Breast epithelium (tissue), 4 donors: ENCODE measurements around the gene ADSL. TPM values are rescaled to one million over a fixed set of nuclear protein-coding genes. Genes with fewer than 3 reads are reported as not detected.

Experiments
- DNase-seq, 2 donors: peaks; one replicate each; pipeline ENCODE4 v3.0.0-alpha.2; 2019; ENCODE audit warnings: low spot score in 2 of 2
- H3K27ac ChIP-seq, 2 donors: fragments of 200-600 bp; sonication (generic) in 1 of 2; one replicate each; pipeline ENCODE4 v1.5.1; 2016 to 2019; ENCODE audit warnings: mild to moderate bottlenecking in 1 of 2
- H3K27me3 ChIP-seq, 2 donors: fragments of 200-600 bp; sonication (generic) in 1 of 2; one replicate each; pipeline versions ENCODE4 v1.5.1 to v1.6.0; 2017 to 2019; ENCODE audit warnings: control low read depth in 1 of 2, mild to moderate bottlenecking in 1 of 2
- H3K36me3 ChIP-seq: fragments of 200-600 bp; one replicate; pipeline ENCODE4 v1.5.1; 2019
- H3K4me1 ChIP-seq, 2 donors: fragments of 200-600 bp; sonication (generic); one replicate each; pipeline ENCODE4 v1.5.1; 2016 to 2019; ENCODE audit warnings: control low read depth in 1 of 2
- H3K4me3 ChIP-seq, 3 donors: fragments of 200-600 bp; sonication (generic); 1 replicate in 2 of 3; 2 replicates in 1 of 3; pipeline ENCODE4 v1.5.1; 2016 to 2019; ENCODE audit warnings: mild to moderate bottlenecking in 3 of 3, moderate library complexity in 2 of 3
- H3K9me3 ChIP-seq, 2 donors: fragments of 200-600 bp; sonication (generic) in 1 of 2; one replicate each; pipeline ENCODE4 v1.5.1; 2016 to 2019; ENCODE audit warnings: control low read depth in 1 of 2
- CTCF ChIP-seq, 3 donors: fragments of 450-650 bp; IDR thresholded peaks; one replicate each; pipeline ENCODE4 v1.5.1; 2016 to 2017; ENCODE audit warnings: antibody characterized with exemption in 3 of 3, mild to moderate bottlenecking in 3 of 3, moderate library complexity in 3 of 3
- POLR2A ChIP-seq: fragments of 450-650 bp; IDR thresholded peaks from one replicate; pipeline ENCODE4 v1.6.1; 2016; ENCODE audit warnings: antibody characterized with exemption, mild to moderate bottlenecking, moderate library complexity
- POLR2AphosphoS5 ChIP-seq, 3 donors: sonication (generic); formaldehyde crosslinking; IDR thresholded peaks; one replicate each; pipeline ENCODE4 v1.6.1; 2017; ENCODE audit warnings: antibody characterized with exemption in 3 of 3
- intact Hi-C: fragments of 100-400 bp; cut with DNase I; formaldehyde crosslinking; loops from one replicate; pipeline ENCODE4 v1.15.1; 2023; ENCODE audit warnings: low total_unique reads
- total RNA-seq, 3 donors: library from RNA; depleted of rRNA; stranded (reverse); fragments of >200 nt; gene quantifications; one replicate each; pipeline ENCODE4 v1.1.0, GENCODE V29; 2016

ADSL gene
- total RNA-seq, 3 donors from 2014 or later: 66.6 to 92.3 (median 74.7) TPM

DNA sequence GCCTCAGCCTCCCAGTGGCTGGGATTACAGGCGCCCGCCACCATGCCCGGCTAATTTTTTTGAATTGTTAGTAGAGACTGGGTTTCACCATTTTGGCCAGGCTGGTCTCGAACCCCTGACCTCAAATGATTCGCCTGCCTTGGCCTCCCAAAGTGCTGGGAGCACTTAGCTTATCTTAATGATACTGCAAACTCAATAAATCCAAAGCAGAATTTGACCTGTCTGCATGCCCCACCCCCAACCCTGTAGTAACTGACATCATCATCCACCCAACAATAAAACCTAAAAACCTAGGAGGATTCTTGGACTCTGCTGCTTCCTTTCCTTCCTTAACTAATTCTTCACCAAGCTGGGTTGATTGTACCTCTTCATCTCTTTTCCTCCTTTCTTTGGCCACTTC is 6.3 kb upstream of the ADSL start:
- no peaks in the 10 kb centered on the region for H3K4me1 ChIP-seq
- TF ChIP-seq POLR2AphosphoS5 (IDR thresholded peaks at IDR 0.05) (no peak), POLR2A (no peak), CTCF (IDR thresholded peaks at IDR 0.05) (no peak)
- DNase-seq: no peak
- H3K27me3 ChIP-seq: no peaks in the 10 kb centered on the region
- no peak overlapping the region for H3K27ac ChIP-seq
- intact Hi-C loops: no loop called here
- no peaks in the 10 kb centered on the region for H3K9me3 ChIP-seq
- no peaks in the 10 kb centered on the region for H3K36me3 ChIP-seq
- no peak overlapping the region for H3K4me3 ChIP-seq

- H3K4me1 ChIP-seq: no peaks in the 10 kb centered on the region
- DNase-seq: no peak
- no peaks in the 10 kb centered on the region for H3K27me3 ChIP-seq
- TF ChIP-seq POLR2A (no peak), CTCF (IDR thresholded peaks at IDR 0.05) (no peak), POLR2AphosphoS5 (IDR thresholded peaks at IDR 0.05) (no peak)
- no peaks in the 10 kb centered on the region for H3K9me3 ChIP-seq
- no peak overlapping the region for H3K27ac ChIP-seq
- H3K36me3 ChIP-seq: no peaks in the 10 kb centered on the region
- intact Hi-C loops: no loop called here
- no peak overlapping the region for H3K4me3 ChIP-seq
Measured at GRCh38 chr22:40341604-40342003, 4.7 kb upstream of the ADSL start.

DNA sequence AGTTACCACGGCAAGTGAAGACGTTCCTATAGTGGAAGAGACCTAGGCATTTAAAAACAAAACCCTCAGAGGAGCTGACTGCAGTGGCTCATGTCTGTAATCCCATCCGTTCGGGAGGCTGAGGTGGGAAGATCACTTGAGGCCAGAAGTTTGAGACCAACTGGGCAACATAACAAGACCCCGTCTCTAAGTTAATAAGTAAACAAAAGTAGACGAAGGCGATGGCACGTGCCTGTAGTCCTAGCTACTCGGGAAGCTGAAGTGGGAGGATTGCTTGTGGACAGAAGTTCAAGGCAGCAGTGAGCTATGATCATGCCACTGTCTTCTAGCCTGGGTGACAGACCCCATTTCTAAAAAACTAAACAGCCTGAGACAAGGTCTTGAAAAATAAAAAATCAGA is 3.8 kb upstream of the ADSL start:
- H3K4me1 ChIP-seq: peaks cover 0 to 6% of the 10 kb centered on the region in 2 donors
- no peaks in the 10 kb centered on the region for H3K36me3 ChIP-seq
- no peak for DNase-seq
- H3K4me3 ChIP-seq: no peak overlapping the region
- no peak for TF ChIP-seq POLR2A
- H3K27ac ChIP-seq: no peak overlapping the region
- H3K9me3 ChIP-seq: no peaks in the 10 kb centered on the region
- intact Hi-C loops: no loop called here
- H3K27me3 ChIP-seq: no peaks in the 10 kb centered on the region

GRCh38 chr22:40345271-40345670 is 1.0 kb upstream of the ADSL start:
- intact Hi-C loops: no loop called here
- DNase-seq: no peak
- Histone ChIP-seq H3K27me3 (no peaks in the 10 kb centered on the region), H3K27ac (peak overlapping the region in 1 of 2 donors; percentile 74), H3K4me1 (peaks cover 0 to 10% of the 10 kb centered on the region in 2 donors), H3K4me3 (peak overlapping the region; percentile 65 to 92 (median 76)), H3K36me3 (no peaks in the 10 kb centered on the region), H3K9me3 (no peaks in the 10 kb centered on the region)
- no peak for TF ChIP-seq POLR2AphosphoS5 (IDR thresholded peaks at IDR 0.05)
- no peak for TF ChIP-seq CTCF (IDR thresholded peaks at IDR 0.05)
- TF ChIP-seq POLR2A: no peak

GRCh38 chr22:40345815-40346184 is 500 bp upstream of the ADSL start:
- Histone ChIP-seq H3K27ac (peak overlapping the region; percentile 74 to 89), H3K27me3 (no peaks in the 10 kb centered on the region), H3K4me3 (peak overlapping the region; percentile 65 to 92 (median 76)), H3K4me1 (peaks cover 0 to 10% of the 10 kb centered on the region in 2 donors), H3K9me3 (no peaks in the 10 kb centered on the region), H3K36me3 (no peaks in the 10 kb centered on the region)
- intact Hi-C loops: no loop called here
- DNase-seq: no peak
- TF ChIP-seq POLR2A (no peak), CTCF (IDR thresholded peaks at IDR 0.05) (no peak), POLR2AphosphoS5 (IDR thresholded peaks at IDR 0.05) (no peak)

DNA sequence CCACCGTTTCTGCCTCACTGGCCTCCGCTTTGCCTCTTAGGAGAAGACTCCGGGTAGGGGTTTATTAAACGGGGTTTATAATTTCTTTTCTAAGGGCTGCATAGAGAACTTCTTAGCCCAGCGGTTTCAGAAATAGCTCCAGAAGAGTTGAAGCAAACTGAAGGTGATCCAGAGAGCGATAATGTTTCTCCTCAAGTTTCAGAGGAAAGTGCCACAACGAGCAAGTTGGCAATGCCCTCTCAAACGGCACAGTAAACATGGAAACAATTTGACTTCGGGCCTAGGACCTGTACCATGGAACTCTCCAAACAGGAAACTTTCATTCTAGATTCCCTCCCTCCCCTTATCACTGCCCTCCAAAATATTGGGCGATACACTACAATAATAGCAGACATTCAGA is 1.0 kb downstream of the ADSL start:
- intact Hi-C loops: no loop called here
- no peaks in the 10 kb centered on the region for H3K36me3 ChIP-seq
- peaks cover 0 to 10% of the 10 kb centered on the region in 2 donors for H3K4me1 ChIP-seq
- no peak for DNase-seq
- no peaks in the 10 kb centered on the region for H3K9me3 ChIP-seq
- H3K27me3 ChIP-seq: no peaks in the 10 kb centered on the region
- H3K27ac ChIP-seq: peak overlapping the region; percentile 74 to 89
- no peak for TF ChIP-seq POLR2AphosphoS5 (IDR thresholded peaks at IDR 0.05)
- H3K4me3 ChIP-seq: peak overlapping the region; percentile 65 to 92 (median 76)
